GM12865 (cell line): Measurements from ENCODE around the gene MED31.

Source experiments
- DNase-seq: peaks from one replicate; pipeline ENCODE4 v3.0.0; 2010; ENCODE audit warnings: low read depth
- H3K4me3 ChIP-seq: 2 replicates; pipeline ENCODE4 v1.5.1; 2011; ENCODE audit warnings: mild to moderate bottlenecking, low read depth, low read length, control low read depth
- CTCF ChIP-seq: IDR thresholded peaks from 2 replicates; pipeline ENCODE4 v1.5.1; 2011; ENCODE audit warnings: low read length, control low read depth, low read depth, inconsistent platforms; ENCODE audit not compliant: insufficient read depth; ENCODE audit errors: missing control alignments

MED31 gene

GRCh38 chr17:6677158-6677831, 25.9 kb upstream of the MED31 start:
- no peak for TF ChIP-seq CTCF
- DNase-seq: peak; percentile 25

GRCh38 chr17:6676802-6677157, 25.4 kb upstream of the MED31 start:
- H3K4me3 ChIP-seq: no peak overlapping the region
- no peak for TF ChIP-seq CTCF
- DNase-seq: no peak

More at GRCh38 chr17:6677158-6677831, 25.9 kb upstream of the MED31 start:
- no peak overlapping the region for H3K4me3 ChIP-seq

- H3K4me3 ChIP-seq: no peak overlapping the region
- TF ChIP-seq CTCF: no peak
- DNase-seq: no peak
Observed at GRCh38 chr17:6675201-6675825, 23.9 kb upstream of the MED31 start.

GRCh38 chr17:6674586-6674985, 23.2 kb upstream of the MED31 start:
- no peak for DNase-seq
- TF ChIP-seq CTCF: no peak
- H3K4me3 ChIP-seq: no peak overlapping the region

- no peak overlapping the region for H3K4me3 ChIP-seq
- no peak for DNase-seq
- TF ChIP-seq CTCF: no peak
Observed at GRCh38 chr17:6671431-6671830, 20.0 kb upstream of the MED31 start.

- TF ChIP-seq CTCF: no peak
- no peak for DNase-seq
- no peak overlapping the region for H3K4me3 ChIP-seq
Observed at GRCh38 chr17:6670999-6671398, 19.6 kb upstream of the MED31 start.

- no peak for TF ChIP-seq CTCF
- DNase-seq: no peak
Observed at GRCh38 chr17:6670571-6670970, 19.2 kb upstream of the MED31 start.

More at GRCh38 chr17:6670571-6670970, 19.2 kb upstream of the MED31 start:
- no peak overlapping the region for H3K4me3 ChIP-seq
